Trophoblast cell (in vitro differentiated cells and primary cell): ENCODE results near the gene RFC4.

Experiments used
- DNase-seq, 2 donors: peaks; one replicate each; pipeline ENCODE4 v3.0.0-alpha.2; 2016
- H2AFZ ChIP-seq: 2 replicates; pipeline ENCODE4 v1.6.1; 2013; ENCODE audit warnings: low read length, moderate library complexity, mild to moderate bottlenecking; ENCODE audit not compliant: insufficient read depth, poor library complexity
- H2AK5ac ChIP-seq: 2 replicates; pipeline ENCODE4 v1.6.1; 2013; ENCODE audit warnings: mild to moderate bottlenecking, low read length
- H2BK120ac ChIP-seq: 2 replicates; pipeline ENCODE4 v1.6.1; 2013; ENCODE audit warnings: low read length, mild to moderate bottlenecking, moderate library complexity; ENCODE audit not compliant: insufficient read depth, poor library complexity
- H2BK12ac ChIP-seq: 2 replicates; pipeline ENCODE4 v1.6.1; 2013; ENCODE audit warnings: mild to moderate bottlenecking, low read length, moderate library complexity
- H2BK5ac ChIP-seq: 2 replicates; pipeline ENCODE4 v1.6.1; 2013; ENCODE audit warnings: low read length, low read depth, moderate library complexity, mild to moderate bottlenecking; ENCODE audit not compliant: poor library complexity
- H3K14ac ChIP-seq: 2 replicates; pipeline ENCODE4 v1.6.1; 2013; ENCODE audit warnings: mild to moderate bottlenecking, low read length
- H3K18ac ChIP-seq: 2 replicates; pipeline ENCODE4 v1.6.1; 2013; ENCODE audit warnings: mild to moderate bottlenecking, low read length
- H3K23ac ChIP-seq: 2 replicates; pipeline ENCODE4 v1.6.1; 2013; ENCODE audit warnings: low read length
- H3K27ac ChIP-seq: 2 replicates; pipeline ENCODE4 v1.5.1; 2013; ENCODE audit warnings: low read depth, mild to moderate bottlenecking, inconsistent platforms, low read length, moderate library complexity
- H3K27me3 ChIP-seq: 2 replicates; pipeline ENCODE4 v1.6.1; 2013; ENCODE audit warnings: inconsistent platforms, mild to moderate bottlenecking, low read length, moderate library complexity; ENCODE audit not compliant: insufficient read depth
- H3K36me3 ChIP-seq, 2 experiments: 1 replicate in 1 of 2; 2 replicates in 1 of 2; pipeline ENCODE4 v1.6.1; 2013; ENCODE audit warnings: low read length in 2 of 2, mild to moderate bottlenecking in 2 of 2, moderate library complexity in 1 of 2; ENCODE audit not compliant: insufficient read depth in 2 of 2, control insufficient read depth in 1 of 2
- H3K4ac ChIP-seq: 2 replicates; pipeline ENCODE4 v1.6.1; 2013; ENCODE audit warnings: low read depth, mild to moderate bottlenecking, low read length, moderate library complexity
- H3K4me1 ChIP-seq, 2 experiments: 1 replicate in 1 of 2; 2 replicates in 1 of 2; pipeline ENCODE4 v1.6.1; 2013; ENCODE audit warnings: low read length in 2 of 2, mild to moderate bottlenecking in 2 of 2, moderate library complexity in 1 of 2; ENCODE audit not compliant: insufficient read depth in 2 of 2, control insufficient read depth in 1 of 2
- H3K4me2 ChIP-seq: 2 replicates; pipeline ENCODE4 v1.6.1; 2013; ENCODE audit warnings: inconsistent platforms, mild to moderate bottlenecking, low read length, moderate library complexity
- H3K4me3 ChIP-seq: 2 replicates; pipeline ENCODE4 v1.5.1; 2013; ENCODE audit warnings: mild to moderate bottlenecking, low read depth, low read length, inconsistent platforms
- H3K79me1 ChIP-seq: one replicate; pipeline ENCODE4 v1.6.1; 2013; ENCODE audit warnings: low read length
- H3K79me2 ChIP-seq: 2 replicates; pipeline ENCODE4 v1.6.1; 2013; ENCODE audit warnings: low read length, mild to moderate bottlenecking; ENCODE audit not compliant: control insufficient read depth, insufficient read depth, poor library complexity
- H3K9ac ChIP-seq: 2 replicates; pipeline ENCODE4 v1.6.1; 2013; ENCODE audit warnings: mild to moderate bottlenecking, low read length
- H3K9me3 ChIP-seq: 2 replicates; pipeline ENCODE4 v1.6.1; 2013; ENCODE audit warnings: low read depth, mild to moderate bottlenecking, control low read depth, inconsistent platforms, low read length; ENCODE audit not compliant: insufficient read depth
- H4K12ac ChIP-seq: 2 replicates; pipeline ENCODE4 v1.6.1; 2013; ENCODE audit warnings: low read depth, mild to moderate bottlenecking, low read length, moderate library complexity
- H4K8ac ChIP-seq: 2 replicates; pipeline ENCODE4 v1.6.1; 2013; ENCODE audit warnings: low read depth, mild to moderate bottlenecking, low read length, moderate library complexity
- H4K91ac ChIP-seq: one replicate; pipeline ENCODE4 v1.6.1; 2013; ENCODE audit warnings: low read depth, mild to moderate bottlenecking, low read length, moderate library complexity
- WGBS: extraction: QIAGEN DNeasy Blood & Tissue Kit; methylation state at CpG from one replicate; pipeline ENCODE4 v1.1.7; 2013; ENCODE audit warnings: missing lambda C conversion rate; ENCODE audit not compliant: insufficient read length, insufficient coverage; ENCODE audit errors: extremely low coverage; 5-methylcytosine and 5-hydroxymethylcytosine counted together

Gene RFC4

DNA sequence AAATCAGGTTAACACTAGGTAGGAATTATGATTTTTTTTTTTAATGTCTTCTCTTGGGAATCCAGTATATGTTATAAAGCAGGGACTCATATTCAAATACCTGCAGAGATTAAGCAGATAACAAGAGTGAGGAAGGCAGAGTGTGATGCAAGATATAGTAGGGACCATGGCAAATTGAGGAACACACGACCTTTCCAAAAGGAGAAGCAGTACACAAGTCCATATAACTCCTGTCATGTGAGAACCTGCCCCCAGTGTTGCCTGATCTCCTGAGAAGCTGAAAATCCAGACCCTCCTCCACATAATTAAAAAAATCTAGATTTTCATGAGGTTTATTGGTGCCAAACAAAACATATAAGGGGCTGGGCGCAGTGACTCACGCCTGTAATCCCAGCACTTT lies 3.6 kb downstream of the RFC4 start:
- Histone ChIP-seq H3K4me2 (no peak overlapping the region), H3K9me3 (no peaks in the 10 kb centered on the region), H3K23ac (no peak overlapping the region), H2AK5ac (no peak overlapping the region), H4K12ac (no peak overlapping the region), H3K36me3 (peaks cover 16 to 20% of the 10 kb centered on the region in 2 experiments), H3K79me1 (peaks cover 9% of the 10 kb centered on the region), H3K79me2 (peaks cover 6% of the 10 kb centered on the region), H2AFZ (no peak overlapping the region), H2BK12ac (no peak overlapping the region), H3K4me3 (no peak overlapping the region), H3K9ac (no peak overlapping the region), H3K4me1 (peaks cover 0 to 4% of the 10 kb centered on the region in 2 experiments), H2BK120ac (no peak overlapping the region), H3K14ac (no peak overlapping the region), H3K27me3 (no peaks in the 10 kb centered on the region), H3K18ac (no peak overlapping the region), H2BK5ac (no peak overlapping the region), H4K91ac (no peak overlapping the region), H4K8ac (no peak overlapping the region), H3K27ac (no peak overlapping the region), H3K4ac (no peak overlapping the region)
- no peak for DNase-seq
- no CpG with 5 or more reads among the region's 3 CpGs for WGBS

GRCh38 chr3:186800285-186800684 lies 6.0 kb downstream of the RFC4 start:
- no peak overlapping the region for H3K4ac ChIP-seq
- no peak overlapping the region for H2BK5ac ChIP-seq
- H4K8ac ChIP-seq: no peak overlapping the region
- DNase-seq: no peak
- H4K12ac ChIP-seq: no peak overlapping the region
- H3K23ac ChIP-seq: no peak overlapping the region
- no CpG with 5 or more reads among the region's 1 CpG for WGBS
- no peak overlapping the region for H3K4me3 ChIP-seq
- H3K9ac ChIP-seq: no peak overlapping the region
- H3K4me2 ChIP-seq: no peak overlapping the region
- H2BK12ac ChIP-seq: no peak overlapping the region
- H3K9me3 ChIP-seq: no peaks in the 10 kb centered on the region
- no peak overlapping the region for H4K91ac ChIP-seq
- no peak overlapping the region for H3K27ac ChIP-seq
- H3K36me3 ChIP-seq: peaks cover 21 to 30% of the 10 kb centered on the region in 2 experiments
- H3K79me2 ChIP-seq: no peaks in the 10 kb centered on the region
- H3K4me1 ChIP-seq: no peaks in the 10 kb centered on the region
- no peak overlapping the region for H3K18ac ChIP-seq
- no peak overlapping the region for H2BK120ac ChIP-seq
- no peaks in the 10 kb centered on the region for H3K27me3 ChIP-seq
- no peak overlapping the region for H2AK5ac ChIP-seq
- H3K14ac ChIP-seq: no peak overlapping the region
- no peak overlapping the region for H2AFZ ChIP-seq
- no peaks in the 10 kb centered on the region for H3K79me1 ChIP-seq

GRCh38 chr3:186798239-186798874 lies 7.9 kb downstream of the RFC4 start:
- no CpG with 5 or more reads among the region's 3 CpGs for WGBS
- H3K27me3 ChIP-seq: no peaks in the 10 kb centered on the region
- H4K12ac ChIP-seq: no peak overlapping the region

GRCh38 chr3:186790261-186790981 lies 15.9 kb downstream of the RFC4 start:
- peak; percentile 10 to 48 for DNase-seq
- H2AFZ ChIP-seq: no peak overlapping the region
- no peaks in the 10 kb centered on the region for H3K9me3 ChIP-seq
- no peak overlapping the region for H3K9ac ChIP-seq
- H2BK120ac ChIP-seq: no peak overlapping the region
- no peak overlapping the region for H2BK12ac ChIP-seq
- H3K4me2 ChIP-seq: no peak overlapping the region
- H3K27me3 ChIP-seq: no peaks in the 10 kb centered on the region
- H3K79me1 ChIP-seq: no peaks in the 10 kb centered on the region
- peaks cover 0 to 2% of the 10 kb centered on the region in 2 experiments for H3K4me1 ChIP-seq
- no peak overlapping the region for H4K8ac ChIP-seq
- H3K36me3 ChIP-seq: peaks cover 8 to 40% of the 10 kb centered on the region in 2 experiments
- no peak overlapping the region for H2BK5ac ChIP-seq
- no CpG with 5 or more reads among the region's 8 CpGs for WGBS
- H4K91ac ChIP-seq: no peak overlapping the region
- H3K14ac ChIP-seq: no peak overlapping the region
- no peak overlapping the region for H4K12ac ChIP-seq
- no peak overlapping the region for H3K27ac ChIP-seq
- no peak overlapping the region for H3K4ac ChIP-seq
- H3K4me3 ChIP-seq: no peak overlapping the region
- no peak overlapping the region for H2AK5ac ChIP-seq
- no peak overlapping the region for H3K23ac ChIP-seq
- H3K79me2 ChIP-seq: no peaks in the 10 kb centered on the region
- no peak overlapping the region for H3K18ac ChIP-seq

More at GRCh38 chr3:186798239-186798874, 7.9 kb downstream of the RFC4 start:
- H2AK5ac ChIP-seq: no peak overlapping the region
- no peak overlapping the region for H3K9ac ChIP-seq
- no peak overlapping the region for H2BK5ac ChIP-seq
- no peak overlapping the region for H3K23ac ChIP-seq
- H2AFZ ChIP-seq: no peak overlapping the region
- no peak overlapping the region for H2BK12ac ChIP-seq
- H3K79me1 ChIP-seq: no peaks in the 10 kb centered on the region
- H3K4me2 ChIP-seq: no peak overlapping the region
- no peaks in the 10 kb centered on the region for H3K9me3 ChIP-seq
- no peak overlapping the region for H3K27ac ChIP-seq
- no peak overlapping the region for H2BK120ac ChIP-seq
- H4K8ac ChIP-seq: no peak overlapping the region
- no peaks in the 10 kb centered on the region for H3K79me2 ChIP-seq
- H3K4me1 ChIP-seq: no peaks in the 10 kb centered on the region
- no peak overlapping the region for H4K91ac ChIP-seq
- H3K36me3 ChIP-seq: peaks cover 19 to 25% of the 10 kb centered on the region in 2 experiments
- no peak overlapping the region for H3K14ac ChIP-seq
- no peak for DNase-seq
- H3K18ac ChIP-seq: no peak overlapping the region
- no peak overlapping the region for H3K4me3 ChIP-seq
- H3K4ac ChIP-seq: no peak overlapping the region
